SK-N-MC (cell line): Measurements from ENCODE around the gene AKNA.

ENCODE experiments used
- EZH2 ChIP-seq: fragments of 200-600 bp; sonication (generic); IDR thresholded peaks from one replicate; pipeline ENCODE4 v1.6.1; 2017; ENCODE audit warnings: antibody characterized with exemption
- FOXP2 ChIP-seq: optimal IDR thresholded peaks from 2 replicates; pipeline ENCODE3; 2011; ENCODE audit warnings: mild to moderate bottlenecking, moderate library complexity; ENCODE audit not compliant: insufficient read depth; ENCODE audit errors: extremely low read length, control extremely low read depth
- POLR2AphosphoS5 ChIP-seq: IDR thresholded peaks from 2 replicates; pipeline ENCODE4 v1.6.1; 2012; ENCODE audit warnings: mild to moderate bottlenecking, low read depth, low read length, borderline replicate concordance

DNA sequence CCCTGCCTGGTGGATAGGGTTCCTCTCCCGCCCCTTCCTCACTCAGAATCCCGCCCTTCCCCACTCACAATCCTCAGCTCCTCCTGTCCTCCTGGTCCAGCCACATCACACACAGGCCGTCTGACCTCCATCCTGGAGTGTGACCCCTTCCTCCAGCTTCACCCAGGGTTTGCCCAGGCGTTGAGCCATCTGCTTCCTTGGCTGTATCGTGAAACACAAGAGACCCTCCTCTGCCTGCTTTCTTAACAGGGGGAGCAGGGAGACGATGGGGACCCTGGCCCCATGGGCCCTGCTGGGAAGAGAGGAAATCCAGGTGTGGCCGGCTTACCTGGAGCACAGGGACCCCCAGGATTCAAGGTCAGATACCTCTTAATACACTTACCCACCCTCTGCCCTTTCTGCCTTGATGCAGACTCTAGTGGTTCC, 97.2 kb downstream of the AKNA start:
- TF ChIP-seq POLR2AphosphoS5 (no peak), EZH2 (no peak), FOXP2 (no peak)
